Smooth muscle cell (in vitro differentiated cells): Measurements from ENCODE around the gene UGT1A6. TPM values are rescaled to one million over a fixed set of nuclear protein-coding genes. Genes with fewer than 3 reads are reported as not detected.

Source experiments
- DNase-seq: peaks from one replicate; lab custom pipeline; 2025; ENCODE audit not compliant: unreplicated experiment; lab: John Stamatoyannopoulos, UW
- H2AFZ ChIP-seq: fragments of 200-600 bp; sonication (generic); 2 replicates; pipeline ENCODE4 v1.6.0; 2016; ENCODE audit warnings: antibody characterized with exemption, low read depth, mild to moderate bottlenecking
- H3F3A ChIP-seq: fragments of 200-600 bp; sonication (generic); 2 replicates; pipeline ENCODE4 v1.6.0; 2017; ENCODE audit warnings: antibody characterized with exemption, low read depth
- H3K27ac ChIP-seq: fragments of 200-600 bp; sonication (generic); 2 replicates; pipeline ENCODE4 v1.5.1; 2016; ENCODE audit warnings: low read depth, mild to moderate bottlenecking
- H3K27me3 ChIP-seq: fragments of 200-600 bp; sonication (generic); 2 replicates; pipeline ENCODE4 v1.6.1; 2016; ENCODE audit warnings: low read depth, mild to moderate bottlenecking
- H3K36me3 ChIP-seq: fragments of 200-600 bp; sonication (generic); 2 replicates; pipeline ENCODE4 v1.5.1; 2016; ENCODE audit warnings: low read depth
- H3K4me1 ChIP-seq: fragments of 200-600 bp; sonication (generic); 2 replicates; pipeline ENCODE4 v1.5.1; 2016; ENCODE audit warnings: low read depth
- H3K4me2 ChIP-seq: fragments of 200-600 bp; sonication (generic); 2 replicates; pipeline ENCODE4 v1.6.0; 2016; ENCODE audit warnings: mild to moderate bottlenecking
- H3K4me3 ChIP-seq: fragments of 200-600 bp; sonication (generic); 2 replicates; pipeline ENCODE4 v1.5.1; 2016; ENCODE audit warnings: mild to moderate bottlenecking
- H3K79me2 ChIP-seq: fragments of 200-600 bp; sonication (generic); 2 replicates; pipeline ENCODE4 v1.6.0; 2016; ENCODE audit warnings: low read depth, mild to moderate bottlenecking
- H3K9ac ChIP-seq: fragments of 200-600 bp; sonication (generic); 2 replicates; pipeline ENCODE4 v1.6.0; 2016; ENCODE audit warnings: low read depth
- H3K9me3 ChIP-seq: fragments of 200-600 bp; sonication (generic); replicated peaks from 2 replicates; pipeline ENCODE4 v1.5.1; 2016; ENCODE audit warnings: low read depth
- H4K20me1 ChIP-seq: fragments of 200-600 bp; sonication (generic); 2 replicates; pipeline ENCODE4 v1.6.0; 2016; ENCODE audit warnings: low read depth
- CTCF ChIP-seq: fragments of 200-600 bp; sonication (generic); IDR thresholded peaks from 2 replicates; pipeline ENCODE4 v1.5.1; 2017; ENCODE audit warnings: borderline replicate concordance, mild to moderate bottlenecking, antibody characterized with exemption; ENCODE audit not compliant: insufficient read depth, poor library complexity, severe bottlenecking
- WGBS: methylation state at CpG from one replicate; pipeline ENCODE4 v1.1.7; 2016; ENCODE audit warnings: low lambda C conversion rate; 5-methylcytosine and 5-hydroxymethylcytosine counted together
- polyA plus RNA-seq: library from polyadenylated mRNA; unstranded; fragments of >200 nt; fragmentation: Nextera tagmentation; extraction: Ambion mirVana; gene quantifications from 2 replicates; pipeline ENCODE4 v1.2.1, GENCODE V29; 2016
- total RNA-seq: library from RNA; depleted of rRNA; stranded (reverse); fragments of >200 nt; gene quantifications from 2 replicates; pipeline ENCODE4 v1.2.3, GENCODE V29; 2014

Gene UGT1A6
- total and polyA plus RNA-seq, 2 experiments from 2014 or later = 0.63 TPM; not detected in 1

- Histone ChIP-seq H2AFZ (no peak within 1 kb of the TSS), H3K4me2 (no peak within 1 kb of the TSS), H3K27ac (no peak within 1 kb of the TSS), H3K27me3 (peaks cover 3% of the 10 kb centered on the region), H3K9me3 (no peaks in the 10 kb centered on the region), H3K36me3 (no peaks in the 10 kb centered on the region), H3K79me2 (no peaks in the 10 kb centered on the region), H3K4me1 (no peaks in the 10 kb centered on the region), H3K9ac (no peak within 1 kb of the TSS), H4K20me1 (no peaks in the 10 kb centered on the region), H3K4me3 (no peak within 1 kb of the TSS), H3F3A (no peaks in the 10 kb centered on the region)
- DNase-seq = no peak
- 97% methylated on average over 2 of the region's 2 CpGs for WGBS
- no peak for TF ChIP-seq CTCF
Observed at GRCh38 chr2:233778030-233778429, 85.3 kb downstream of the UGT1A6 start, which contains the start of gene MROH2A. MROH2A (plus strand) TSS chr2:233778330; CDS start chr2:233779359, 1,029 bp downstream.

- Histone ChIP-seq H3K27me3 (peaks cover 3% of the 10 kb centered on the region), H3K4me1 (no peaks in the 10 kb centered on the region), H3K9ac (no peak overlapping the region), H3K4me2 (no peak overlapping the region), H3K27ac (no peak overlapping the region), H3K79me2 (no peaks in the 10 kb centered on the region), H3F3A (no peaks in the 10 kb centered on the region), H2AFZ (no peak overlapping the region), H3K36me3 (no peaks in the 10 kb centered on the region), H3K4me3 (no peak overlapping the region), H4K20me1 (no peaks in the 10 kb centered on the region), H3K9me3 (no peaks in the 10 kb centered on the region)
- WGBS = 83% methylated on average over 4 of the region's 4 CpGs
- no peak for TF ChIP-seq CTCF
- DNase-seq = no peak
Observed at GRCh38 chr2:233779722-233780121, 87.0 kb downstream of the UGT1A6 start.

- no peak for TF ChIP-seq CTCF
- WGBS = 75% methylated on average over 4 of the region's 4 CpGs
- Histone ChIP-seq H3K79me2 (no peaks in the 10 kb centered on the region), H3K36me3 (no peaks in the 10 kb centered on the region), H4K20me1 (no peaks in the 10 kb centered on the region), H3K9me3 (no peaks in the 10 kb centered on the region), H3K4me3 (no peak overlapping the region), H3F3A (no peaks in the 10 kb centered on the region), H3K4me2 (no peak overlapping the region), H3K9ac (no peak overlapping the region), H2AFZ (no peak overlapping the region), H3K27me3 (peaks cover 3% of the 10 kb centered on the region), H3K4me1 (no peaks in the 10 kb centered on the region), H3K27ac (no peak overlapping the region)
- no peak for DNase-seq
Observed at GRCh38 chr2:233780771-233781170, 88.1 kb downstream of the UGT1A6 start.

GRCh38 chr2:233789554-233789953 lies 96.9 kb downstream of the UGT1A6 start:
- Histone ChIP-seq H2AFZ (no peak overlapping the region), H3K4me3 (no peak overlapping the region), H3K79me2 (no peaks in the 10 kb centered on the region)

More at GRCh38 chr2:233789554-233789953, 96.9 kb downstream of the UGT1A6 start:
- no peak for DNase-seq
- Histone ChIP-seq H3K27me3 (no peaks in the 10 kb centered on the region), H3F3A (no peaks in the 10 kb centered on the region), H3K9me3 (no peaks in the 10 kb centered on the region), H3K36me3 (no peaks in the 10 kb centered on the region), H3K27ac (no peak overlapping the region), H3K4me1 (no peaks in the 10 kb centered on the region), H3K4me2 (no peak overlapping the region), H4K20me1 (no peaks in the 10 kb centered on the region), H3K9ac (no peak overlapping the region)
- no peak for TF ChIP-seq CTCF
- 89% methylated on average over 7 of the region's 7 CpGs for WGBS
